H9 (cell line): ENCODE measurements around the gene KIR2DL4. TPM values are rescaled to one million over a fixed set of nuclear protein-coding genes. Genes with fewer than 3 reads are reported as not detected.
"Not testable (repeated sequence)": the region's sequence is repeated elsewhere in the genome, so short reads cannot be mapped to it uniquely, and the experiment has no call there.

Experiments used
- DNase-seq: peaks from one replicate; pipeline ENCODE4 v3.0.0-alpha.2; 2017
- H2AFZ ChIP-seq: one replicate; pipeline ENCODE4 v1.6.1; 2013; ENCODE audit warnings: mild to moderate bottlenecking, low read length, control low read depth, moderate library complexity
- H2AK5ac ChIP-seq: 2 replicates; pipeline ENCODE4 v1.6.1; 2013; ENCODE audit warnings: low read length, control low read depth, mixed read lengths; ENCODE audit not compliant: insufficient read length
- H2BK120ac ChIP-seq: one replicate; pipeline ENCODE4 v1.6.1; 2013; ENCODE audit warnings: low read depth, mild to moderate bottlenecking, low read length, control low read depth, inconsistent platforms; ENCODE audit not compliant: poor library complexity, severe bottlenecking
- H2BK12ac ChIP-seq: 2 replicates; pipeline ENCODE4 v1.6.1; 2013; ENCODE audit warnings: low read length, control low read depth, mixed read lengths, low read depth; ENCODE audit not compliant: insufficient read length
- H2BK15ac ChIP-seq: 2 replicates; pipeline ENCODE4 v1.6.1; 2013; ENCODE audit warnings: low read depth, low read length, control low read depth
- H2BK20ac ChIP-seq: one replicate; pipeline ENCODE4 v1.6.1; 2013; ENCODE audit warnings: low read depth, mild to moderate bottlenecking, low read length, control low read depth, inconsistent platforms; ENCODE audit not compliant: poor library complexity, severe bottlenecking
- H2BK5ac ChIP-seq: 2 replicates; pipeline ENCODE4 v1.6.1; 2013; ENCODE audit warnings: low read length, control low read depth, mixed read lengths; ENCODE audit not compliant: insufficient read length
- H3K14ac ChIP-seq: 2 replicates; pipeline ENCODE4 v1.6.1; 2013; ENCODE audit warnings: low read length, control low read depth; ENCODE audit not compliant: insufficient read depth
- H3K18ac ChIP-seq: 2 replicates; pipeline ENCODE4 v1.6.1; 2013; ENCODE audit warnings: low read depth, mild to moderate bottlenecking, mixed read lengths, low read length, control low read depth; ENCODE audit not compliant: insufficient read length
- H3K23ac ChIP-seq: 2 replicates; pipeline ENCODE4 v1.6.1; 2013; ENCODE audit warnings: low read length, control low read depth, mixed read lengths, low read depth; ENCODE audit not compliant: insufficient read length
- H3K23me2 ChIP-seq: 2 replicates; pipeline ENCODE4 v1.6.1; 2013; ENCODE audit warnings: low read depth, mild to moderate bottlenecking, mixed read lengths, low read length, control low read depth; ENCODE audit not compliant: insufficient read length, poor library complexity, severe bottlenecking
- H3K27ac ChIP-seq: 2 replicates; pipeline ENCODE4 v1.5.1; 2013; ENCODE audit warnings: low read length, control low read depth, mixed read lengths, low read depth; ENCODE audit not compliant: insufficient read length
- H3K27me3 ChIP-seq: 2 replicates; pipeline ENCODE4 v1.6.1; 2013; ENCODE audit warnings: low read length, control low read depth, inconsistent platforms; ENCODE audit not compliant: insufficient read depth
- H3K4ac ChIP-seq: 2 replicates; pipeline ENCODE4 v1.6.1; 2013; ENCODE audit warnings: low read depth, mild to moderate bottlenecking, control low read depth, inconsistent platforms, low read length, moderate library complexity
- H3K4me1 ChIP-seq: 2 replicates; pipeline ENCODE4 v1.6.1; 2013; ENCODE audit warnings: low read length, control low read depth, inconsistent platforms; ENCODE audit not compliant: insufficient read depth
- H3K4me2 ChIP-seq: 2 replicates; pipeline ENCODE4 v1.6.1; 2013; ENCODE audit warnings: low read length, control low read depth, mixed read lengths; ENCODE audit not compliant: insufficient read length, insufficient read depth
- H3K56ac ChIP-seq: 2 replicates; pipeline ENCODE4 v1.6.1; 2013; ENCODE audit warnings: low read depth, mild to moderate bottlenecking, mixed read lengths, low read length, control low read depth; ENCODE audit not compliant: insufficient read length
- H3K79me1 ChIP-seq: 2 replicates; pipeline ENCODE4 v1.6.1; 2013; ENCODE audit warnings: low read depth, mild to moderate bottlenecking, moderate library complexity, low read length, control low read depth, inconsistent platforms; ENCODE audit not compliant: insufficient read depth, poor library complexity, severe bottlenecking
- H3K79me2 ChIP-seq: 2 replicates; pipeline ENCODE4 v1.6.1; 2013; ENCODE audit warnings: low read length, control low read depth, inconsistent platforms; ENCODE audit not compliant: insufficient read depth
- H3K9ac ChIP-seq: 2 replicates; pipeline ENCODE4 v1.6.1; 2013; ENCODE audit warnings: low read length, control low read depth, mixed read lengths; ENCODE audit not compliant: insufficient read length; ENCODE audit errors: extremely low read depth
- H3K9me3 ChIP-seq: one replicate; pipeline ENCODE4 v1.6.1; 2013; ENCODE audit warnings: low read depth, low read length, inconsistent platforms; ENCODE audit not compliant: control insufficient read depth
- H3T11ph ChIP-seq: one replicate; pipeline ENCODE4 v1.6.1; 2013; ENCODE audit warnings: mild to moderate bottlenecking, low read length, control low read depth, inconsistent platforms
- H4K20me1 ChIP-seq: one replicate; pipeline ENCODE4 v1.6.1; 2013; ENCODE audit not compliant: control insufficient read depth, insufficient read length, insufficient read depth
- H4K5ac ChIP-seq: 2 replicates; pipeline ENCODE4 v1.6.1; 2013; ENCODE audit warnings: low read depth, mild to moderate bottlenecking, mixed read lengths, low read length, control low read depth; ENCODE audit not compliant: insufficient read length
- H4K8ac ChIP-seq: replicated peaks from 2 replicates; pipeline ENCODE4 v1.6.1; 2013; ENCODE audit warnings: low read length, control low read depth, mixed read lengths, low read depth; ENCODE audit not compliant: insufficient read length
- H4K91ac ChIP-seq: 2 replicates; pipeline ENCODE4 v1.6.1; 2013; ENCODE audit warnings: low read depth, mild to moderate bottlenecking, moderate library complexity, mixed read lengths, low read length, control low read depth; ENCODE audit not compliant: insufficient read length
- H3K27ac Mint-ChIP-seq, 3 experiments: 2 replicates in 2 of 3; 3 replicates in 1 of 3; pipeline ENCODE4 v1.8.0; 2020 to 2021; ENCODE audit warnings: mixed read lengths in 3 of 3, mild to moderate bottlenecking in 1 of 3, moderate library complexity in 1 of 3
- H3K27me3 Mint-ChIP-seq: 2 replicates; pipeline ENCODE4 v1.8.0; 2021; ENCODE audit warnings: low read depth, mild to moderate bottlenecking, moderate library complexity, mixed read lengths
- H3K36me3 Mint-ChIP-seq, 3 experiments: 2 replicates in 2 of 3; 3 replicates in 1 of 3; pipeline ENCODE4 v1.8.0; 2020 to 2021; ENCODE audit warnings: low read depth in 3 of 3, mixed read lengths in 3 of 3; ENCODE audit not compliant: insufficient read depth in 1 of 3
- H3K4me1 Mint-ChIP-seq, 2 experiments: 2 replicates each; pipeline ENCODE4 v1.8.0; 2020; ENCODE audit warnings: mixed read lengths in 2 of 2
- H3K4me3 Mint-ChIP-seq, 2 experiments: 2 replicates in 1 of 2; 3 replicates in 1 of 2; pipeline ENCODE4 v1.8.0; 2020 to 2021; ENCODE audit warnings: mild to moderate bottlenecking in 2 of 2, mixed read lengths in 2 of 2, moderate library complexity in 1 of 2
- H3K9me3 Mint-ChIP-seq, 2 experiments: 2 replicates in 1 of 2; 3 replicates in 1 of 2; pipeline ENCODE4 v1.8.0; 2020; ENCODE audit warnings: mild to moderate bottlenecking in 2 of 2, mixed read lengths in 2 of 2, moderate library complexity in 1 of 2
- WGBS: extraction: QIAGEN DNeasy Blood & Tissue Kit; methylation state at CpG from one replicate; pipeline ENCODE4 v1.1.7; 2013; ENCODE audit warnings: missing lambda C conversion rate, low lambda C conversion rate, mixed read lengths; ENCODE audit not compliant: insufficient read length; ENCODE audit errors: extremely low coverage; 5-methylcytosine and 5-hydroxymethylcytosine counted together
- long read RNA-seq: library from polyadenylated mRNA; unstranded; transcript quantifications from one replicate; pipeline ENCODE4 v2.0.0, GENCODE V29; 2020
- total RNA-seq: library from RNA; stranded (reverse); gene quantifications from 2 replicates; pipeline ENCODE4 v1.2.1, GENCODE V29; 2021
- TF ChIP-seq, protein P1 (sequence below): fragments of 200-600 bp; sonication (generic); conservative IDR thresholded peaks from 3 replicates; pipeline ENCODE4 v1.8.0; 2021; ENCODE audit warnings: antibody characterized with exemption, mild to moderate bottlenecking

The KIR2DL4 gene
- total RNA-seq = not detected in 2 replicates
- long read RNA-seq = 0 reads

DNA sequence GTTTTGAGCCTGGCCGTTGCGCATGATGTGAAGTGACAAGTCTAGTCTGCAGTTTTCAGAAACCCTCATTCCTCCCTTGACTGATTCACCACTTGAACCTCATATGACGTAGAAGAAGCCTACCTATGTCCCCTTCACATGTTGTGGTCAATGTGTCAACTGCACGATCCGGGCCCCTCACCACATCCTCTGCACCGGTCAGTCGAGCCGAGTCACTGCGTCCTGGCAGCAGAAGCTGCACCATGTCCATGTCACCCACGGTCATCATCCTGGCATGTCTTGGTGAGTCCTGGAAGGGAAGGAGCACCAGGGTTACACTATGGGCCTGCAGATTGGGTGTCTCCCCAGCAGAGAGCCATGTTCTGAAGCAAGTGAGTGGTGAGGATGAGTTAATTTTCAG, at the start of gene KIR2DL4:
Gene KIR2DL4, plus strand, starts transcription at position 201 of the 400 bp plus-strand sequence. Its CDS starts 42 bp downstream, at position 243.
- H3K27me3 ChIP-seq = no peaks in the 10 kb centered on the region
- TF ChIP-seq, protein P1, sequence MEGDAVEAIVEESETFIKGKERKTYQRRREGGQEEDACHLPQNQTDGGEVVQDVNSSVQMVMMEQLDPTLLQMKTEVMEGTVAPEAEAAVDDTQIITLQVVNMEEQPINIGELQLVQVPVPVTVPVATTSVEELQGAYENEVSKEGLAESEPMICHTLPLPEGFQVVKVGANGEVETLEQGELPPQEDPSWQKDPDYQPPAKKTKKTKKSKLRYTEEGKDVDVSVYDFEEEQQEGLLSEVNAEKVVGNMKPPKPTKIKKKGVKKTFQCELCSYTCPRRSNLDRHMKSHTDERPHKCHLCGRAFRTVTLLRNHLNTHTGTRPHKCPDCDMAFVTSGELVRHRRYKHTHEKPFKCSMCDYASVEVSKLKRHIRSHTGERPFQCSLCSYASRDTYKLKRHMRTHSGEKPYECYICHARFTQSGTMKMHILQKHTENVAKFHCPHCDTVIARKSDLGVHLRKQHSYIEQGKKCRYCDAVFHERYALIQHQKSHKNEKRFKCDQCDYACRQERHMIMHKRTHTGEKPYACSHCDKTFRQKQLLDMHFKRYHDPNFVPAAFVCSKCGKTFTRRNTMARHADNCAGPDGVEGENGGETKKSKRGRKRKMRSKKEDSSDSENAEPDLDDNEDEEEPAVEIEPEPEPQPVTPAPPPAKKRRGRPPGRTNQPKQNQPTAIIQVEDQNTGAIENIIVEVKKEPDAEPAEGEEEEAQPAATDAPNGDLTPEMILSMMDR = no peak
- no peak within 1 kb of the TSS for H3K9ac ChIP-seq
- no peak within 1 kb of the TSS for H3K27ac ChIP-seq
- H2BK120ac ChIP-seq = no peak within 1 kb of the TSS
- Mint-ChIP-seq H3K27ac (no peak within 1 kb of the TSS), H3K4me1 (no peaks in the 10 kb centered on the region), H3K27me3 (peaks cover 5% of the 10 kb centered on the region; the same call in 1 of the 2 replicates), H3K9me3 (peaks cover 68 to 72% of the 10 kb centered on the region in 2 experiments), H3K4me3 (no peak within 1 kb of the TSS; a peak in 1 of 5 replicates), H3K36me3 (peaks cover 18 to 49% (median 20%) of the 10 kb centered on the region in 3 experiments; a peak in 6 of 7 replicates)
- no peaks in the 10 kb centered on the region for H3K79me2 ChIP-seq
- H4K20me1 ChIP-seq = no peaks in the 10 kb centered on the region
- no peaks in the 10 kb centered on the region for H3K23me2 ChIP-seq
- no peak within 1 kb of the TSS for H2BK12ac ChIP-seq
- H2BK5ac ChIP-seq = no peak within 1 kb of the TSS
- H3K14ac ChIP-seq = no peak within 1 kb of the TSS
- no peak within 1 kb of the TSS for H4K91ac ChIP-seq
- H3K4me1 ChIP-seq = no peaks in the 10 kb centered on the region
- no peak within 1 kb of the TSS for H2BK20ac ChIP-seq
- H4K5ac ChIP-seq = no peak within 1 kb of the TSS
- no peak within 1 kb of the TSS for H2AFZ ChIP-seq
- H3K23ac ChIP-seq = no peak within 1 kb of the TSS
- H2AK5ac ChIP-seq = no peak within 1 kb of the TSS
- no peak within 1 kb of the TSS for H3K18ac ChIP-seq
- DNase-seq = no peak
- no peak within 1 kb of the TSS for H3T11ph ChIP-seq
- no CpG with 5 or more reads among the region's 10 CpGs for WGBS
- H3K4ac ChIP-seq = no peak within 1 kb of the TSS
- H3K56ac ChIP-seq = no peak within 1 kb of the TSS
- no peak within 1 kb of the TSS for H4K8ac ChIP-seq
- H3K4me2 ChIP-seq = no peak within 1 kb of the TSS
- peaks cover 84% of the 10 kb centered on the region for H3K9me3 ChIP-seq
- no peaks in the 10 kb centered on the region for H3K79me1 ChIP-seq
- H2BK15ac ChIP-seq = no peak within 1 kb of the TSS

DNA sequence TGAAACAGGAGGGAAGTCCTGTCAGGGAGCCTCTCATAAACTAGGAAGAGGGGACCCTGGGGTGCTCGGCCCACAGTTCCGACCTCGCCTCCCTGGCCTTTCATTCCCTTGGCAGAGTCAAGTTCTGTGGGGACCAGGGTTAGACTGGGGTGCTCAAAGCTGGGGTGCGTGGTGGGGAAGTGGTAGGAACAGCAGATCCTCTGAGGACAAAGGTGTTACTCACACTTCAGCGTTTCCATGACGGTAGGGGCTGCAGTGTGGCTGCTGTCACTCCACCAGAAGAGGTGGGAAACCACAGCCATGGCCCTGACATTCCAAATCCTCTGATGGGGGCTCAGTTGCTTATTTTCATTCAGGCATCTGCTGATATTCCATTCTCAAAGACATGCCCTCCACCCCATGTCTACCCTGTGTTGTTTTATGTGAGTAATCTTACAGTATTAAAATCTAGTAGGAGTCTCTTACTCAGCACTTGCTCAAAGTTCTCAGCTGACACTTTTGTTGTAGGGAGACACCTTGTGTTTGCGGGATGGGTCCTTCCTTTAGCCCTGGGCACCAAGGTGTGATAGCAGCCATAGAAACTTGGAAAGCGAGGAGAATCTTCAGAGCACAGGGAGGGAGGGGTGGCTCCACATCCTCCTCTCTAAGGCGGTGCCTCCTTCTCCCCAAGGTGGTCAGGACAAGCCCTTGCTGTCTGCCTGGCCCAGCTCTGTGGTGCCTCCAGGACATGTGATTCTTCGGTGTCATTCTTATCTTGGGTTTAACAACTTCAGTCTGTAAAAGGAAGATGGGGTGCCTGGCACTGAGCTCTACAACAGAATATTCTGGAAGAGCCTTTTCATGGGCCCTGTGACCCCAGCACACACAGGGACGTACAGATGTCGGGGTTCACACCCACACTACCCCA, 47.0 kb upstream of the KIR2DL4 start:
- H3K14ac ChIP-seq, H3K79me1 ChIP-seq, H3K27me3 ChIP-seq, H2BK20ac ChIP-seq, H3T11ph ChIP-seq, H3K4me2 ChIP-seq, H3K4me1 ChIP-seq, H4K91ac ChIP-seq, H2BK5ac ChIP-seq, H3K56ac ChIP-seq, H3K4me1 Mint-ChIP-seq, H3K27ac Mint-ChIP-seq, H2BK12ac ChIP-seq, H2BK120ac ChIP-seq, H3K9ac ChIP-seq, H4K20me1 ChIP-seq, H3K27ac ChIP-seq, H4K8ac ChIP-seq, DNase-seq, H3K4ac ChIP-seq, H3K23ac ChIP-seq, H2BK15ac ChIP-seq, H3K18ac ChIP-seq, H2AK5ac ChIP-seq, H3K79me2 ChIP-seq, H4K5ac ChIP-seq, H3K27me3 Mint-ChIP-seq, H3K4me3 Mint-ChIP-seq, H2AFZ ChIP-seq, H3K23me2 ChIP-seq: not testable (repeated sequence)
- Mint-ChIP-seq H3K9me3 (peaks cover 90 to 93% of the 10 kb centered on the region in 2 experiments), H3K36me3 (peaks cover 23 to 44% (median 28%) of the 10 kb centered on the region in 3 experiments; a peak in 6 of 7 replicates)
- WGBS = no CpG with 5 or more reads among the region's 12 CpGs
- H3K9me3 ChIP-seq = peaks cover 66% of the 10 kb centered on the region
